Measurements from ENCODE around the gene MICOS13.

DNA sequence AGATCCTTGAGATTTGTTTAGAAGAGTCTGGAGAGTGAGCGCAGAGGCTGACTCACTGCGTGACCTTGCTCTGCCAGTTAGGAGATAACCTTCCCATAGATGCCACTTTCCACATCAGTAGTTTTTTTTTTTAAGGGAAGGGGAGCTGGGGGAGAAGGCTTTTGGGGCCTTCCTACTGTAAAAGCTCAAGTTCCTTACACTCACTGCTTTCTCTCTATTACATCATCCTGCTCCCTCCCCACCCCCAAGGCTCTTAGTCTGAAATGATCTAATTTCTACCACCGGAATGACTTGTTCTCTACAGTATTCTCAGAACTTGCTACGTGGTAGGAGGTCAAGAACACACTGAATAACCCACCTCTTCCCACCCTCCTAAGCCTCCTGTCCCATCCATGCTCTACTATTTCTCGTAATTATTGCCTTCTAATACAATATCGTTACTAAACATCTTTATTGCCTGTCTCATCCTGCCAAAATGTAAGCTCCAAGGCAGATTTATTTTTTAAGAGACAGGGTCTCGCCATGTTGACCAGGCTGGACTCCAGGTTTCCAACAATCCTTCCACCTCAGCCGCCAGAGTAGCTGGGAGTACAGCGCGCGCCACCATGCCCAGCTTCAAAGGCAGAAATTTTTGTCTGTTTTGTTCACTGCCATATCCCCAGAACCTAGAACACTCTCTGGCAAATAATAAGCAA, 38.4 kb upstream of the MICOS13 start:
- TF ChIP-seq, protein P1, sequence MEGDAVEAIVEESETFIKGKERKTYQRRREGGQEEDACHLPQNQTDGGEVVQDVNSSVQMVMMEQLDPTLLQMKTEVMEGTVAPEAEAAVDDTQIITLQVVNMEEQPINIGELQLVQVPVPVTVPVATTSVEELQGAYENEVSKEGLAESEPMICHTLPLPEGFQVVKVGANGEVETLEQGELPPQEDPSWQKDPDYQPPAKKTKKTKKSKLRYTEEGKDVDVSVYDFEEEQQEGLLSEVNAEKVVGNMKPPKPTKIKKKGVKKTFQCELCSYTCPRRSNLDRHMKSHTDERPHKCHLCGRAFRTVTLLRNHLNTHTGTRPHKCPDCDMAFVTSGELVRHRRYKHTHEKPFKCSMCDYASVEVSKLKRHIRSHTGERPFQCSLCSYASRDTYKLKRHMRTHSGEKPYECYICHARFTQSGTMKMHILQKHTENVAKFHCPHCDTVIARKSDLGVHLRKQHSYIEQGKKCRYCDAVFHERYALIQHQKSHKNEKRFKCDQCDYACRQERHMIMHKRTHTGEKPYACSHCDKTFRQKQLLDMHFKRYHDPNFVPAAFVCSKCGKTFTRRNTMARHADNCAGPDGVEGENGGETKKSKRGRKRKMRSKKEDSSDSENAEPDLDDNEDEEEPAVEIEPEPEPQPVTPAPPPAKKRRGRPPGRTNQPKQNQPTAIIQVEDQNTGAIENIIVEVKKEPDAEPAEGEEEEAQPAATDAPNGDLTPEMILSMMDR (IDR thresholded peaks at IDR 0.05), result no peak
- TF ChIP-seq EP300 (IDR thresholded peaks at IDR 0.05) (no peak), POLR2A (IDR thresholded peaks at IDR 0.05) (no peak)
